Fibroblast of lung (primary cell): Measurements from ENCODE around the gene CCDC3. TPM values are rescaled to one million over a fixed set of nuclear protein-coding genes. Genes with fewer than 3 reads are reported as not detected.

ENCODE experiments used
- DNase-seq, 2 donors: peaks; one replicate each; pipeline versions ENCODE4 v3.0.0 to v3.0.0-alpha.2; 2010; ENCODE audit warnings: low read depth in 2 of 2
- H2AFZ ChIP-seq: 2 replicates; pipeline ENCODE4 v1.5.1; 2012; ENCODE audit warnings: low read length, control low read depth, inconsistent platforms
- H3K27ac ChIP-seq: 2 replicates; pipeline ENCODE4 v1.5.1; 2011; ENCODE audit warnings: low read length, control low read depth; ENCODE audit not compliant: insufficient read depth
- H3K27me3 ChIP-seq: 2 replicates; pipeline ENCODE4 v1.5.1; 2011; ENCODE audit warnings: mild to moderate bottlenecking, low read length; ENCODE audit not compliant: control insufficient read depth, insufficient read depth
- H3K36me3 ChIP-seq: 2 replicates; pipeline ENCODE4 v1.5.1; 2011; ENCODE audit warnings: low read length; ENCODE audit not compliant: control insufficient read depth, insufficient read depth
- H3K4me1 ChIP-seq: 2 replicates; pipeline ENCODE4 v1.5.1; 2011; ENCODE audit warnings: low read length; ENCODE audit not compliant: control insufficient read depth, insufficient read depth; ENCODE audit errors: extremely low read depth
- H3K4me2 ChIP-seq: 2 replicates; pipeline ENCODE4 v1.5.1; 2011; ENCODE audit warnings: low read length, control low read depth; ENCODE audit not compliant: insufficient read depth; ENCODE audit errors: extremely low read depth
- H3K4me3 ChIP-seq, 4 experiments: fragments of 200-600 bp in 1 of 4; sonication (generic) in 1 of 4; replicated peaks in 1 of 4; 2 replicates each; pipeline ENCODE4 v1.5.1; 2011 to 2016; ENCODE audit warnings: low read length in 4 of 4, low read depth in 3 of 4, mild to moderate bottlenecking in 3 of 4, control low read depth in 2 of 4, inconsistent platforms in 1 of 4, mixed read lengths in 1 of 4; ENCODE audit not compliant: insufficient read depth in 1 of 4; ENCODE audit errors: control extremely low read depth in 1 of 4
- H3K79me2 ChIP-seq: 2 replicates; pipeline ENCODE4 v1.5.1; 2012; ENCODE audit warnings: mild to moderate bottlenecking, low read length, inconsistent platforms; ENCODE audit not compliant: control insufficient read depth, insufficient read depth
- H3K9ac ChIP-seq: 2 replicates; pipeline ENCODE4 v1.5.1; 2011; ENCODE audit warnings: mild to moderate bottlenecking, low read length, control low read depth; ENCODE audit not compliant: insufficient read depth
- H3K9me3 ChIP-seq: 2 replicates; pipeline ENCODE4 v1.5.1; 2012; ENCODE audit warnings: low read depth, low read length; ENCODE audit not compliant: control insufficient read depth, insufficient read depth
- H4K20me1 ChIP-seq: 2 replicates; pipeline ENCODE4 v1.5.1; 2011; ENCODE audit warnings: low read length; ENCODE audit not compliant: control insufficient read depth, insufficient read depth; ENCODE audit errors: extremely low read depth
- EZH2 ChIP-seq: IDR thresholded peaks from 2 replicates; pipeline ENCODE4 v1.5.1; 2012; ENCODE audit warnings: low read length, control low read depth, mild to moderate bottlenecking; ENCODE audit errors: missing control alignments
- polyA plus RNA-seq, 2 donors: library from polyadenylated mRNA; depleted of rRNA in 1 of 2; stranded (reverse) in 1 of 2; unstranded in 1 of 2; fragments of >200 nt; gene quantifications; 2 replicates each; pipeline ENCODE4 v1.2.1, GENCODE V29; 2011 to 2012; ENCODE audit warnings: missing spikeins in 1 of 2
- total RNA-seq: library from RNA; depleted of rRNA; stranded (reverse); fragments of >200 nt; gene quantifications from 2 replicates; pipeline ENCODE4 v1.2.1, GENCODE V29; 2014
- TF ChIP-seq, protein P1 (sequence below), 2 donors: IDR thresholded peaks in 1 of 2; conservative IDR thresholded peaks in 1 of 2; 1 replicate in 1 of 2; 2 replicates in 1 of 2; pipeline ENCODE4 v1.5.1; 2011 to 2012; ENCODE audit warnings: low read length in 2 of 2, control low read depth in 1 of 2, inconsistent platforms in 1 of 2, low read depth in 1 of 2, mild to moderate bottlenecking in 1 of 2

Gene CCDC3
- total and polyA plus RNA-seq, 2 donors (not counting 1 experiment from before 2014, with no cell fraction given), result 0.33 to 0.65 TPM

DNA sequence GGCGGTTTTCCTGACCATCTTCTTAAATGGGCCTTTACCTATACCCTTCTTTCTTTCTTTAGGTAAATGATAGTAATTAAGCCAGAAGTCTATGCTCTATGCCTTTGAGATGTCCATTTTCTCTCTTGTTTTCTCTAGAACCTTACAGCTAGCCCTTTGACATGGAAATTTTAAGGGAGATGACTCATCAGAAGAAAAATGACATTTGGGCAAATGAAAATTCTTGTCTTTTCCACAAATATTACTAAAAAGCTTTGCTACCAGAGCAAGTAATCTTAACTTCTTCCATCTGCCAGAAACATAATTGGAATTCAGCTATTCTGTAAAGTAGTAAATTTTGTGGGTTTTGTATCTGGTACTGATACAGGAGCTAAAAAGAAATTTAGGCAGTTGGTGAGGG, 59.5 kb downstream of the CCDC3 start:
- Histone ChIP-seq H3K27ac (no peak overlapping the region), H3K4me1 (no peaks in the 10 kb centered on the region), H3K27me3 (no peaks in the 10 kb centered on the region), H3K9me3 (no peaks in the 10 kb centered on the region), H2AFZ (no peak overlapping the region), H3K9ac (no peak overlapping the region), H4K20me1 (no peaks in the 10 kb centered on the region), H3K4me2 (no peak overlapping the region), H3K79me2 (no peaks in the 10 kb centered on the region), H3K4me3 (no peak overlapping the region), H3K36me3 (no peaks in the 10 kb centered on the region)
- DNase-seq, result peak; percentile 25 to 54
- TF ChIP-seq EZH2, result no peak
- TF ChIP-seq, protein P1, sequence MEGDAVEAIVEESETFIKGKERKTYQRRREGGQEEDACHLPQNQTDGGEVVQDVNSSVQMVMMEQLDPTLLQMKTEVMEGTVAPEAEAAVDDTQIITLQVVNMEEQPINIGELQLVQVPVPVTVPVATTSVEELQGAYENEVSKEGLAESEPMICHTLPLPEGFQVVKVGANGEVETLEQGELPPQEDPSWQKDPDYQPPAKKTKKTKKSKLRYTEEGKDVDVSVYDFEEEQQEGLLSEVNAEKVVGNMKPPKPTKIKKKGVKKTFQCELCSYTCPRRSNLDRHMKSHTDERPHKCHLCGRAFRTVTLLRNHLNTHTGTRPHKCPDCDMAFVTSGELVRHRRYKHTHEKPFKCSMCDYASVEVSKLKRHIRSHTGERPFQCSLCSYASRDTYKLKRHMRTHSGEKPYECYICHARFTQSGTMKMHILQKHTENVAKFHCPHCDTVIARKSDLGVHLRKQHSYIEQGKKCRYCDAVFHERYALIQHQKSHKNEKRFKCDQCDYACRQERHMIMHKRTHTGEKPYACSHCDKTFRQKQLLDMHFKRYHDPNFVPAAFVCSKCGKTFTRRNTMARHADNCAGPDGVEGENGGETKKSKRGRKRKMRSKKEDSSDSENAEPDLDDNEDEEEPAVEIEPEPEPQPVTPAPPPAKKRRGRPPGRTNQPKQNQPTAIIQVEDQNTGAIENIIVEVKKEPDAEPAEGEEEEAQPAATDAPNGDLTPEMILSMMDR (conservative IDR thresholded peaks at IDR 0.05 in 1 of 2, IDR thresholded peaks at IDR 0.05 in 1 of 2; ENCODE audit: low read depth in 1 of 2, low read length in 2 of 2), result no peak

DNA sequence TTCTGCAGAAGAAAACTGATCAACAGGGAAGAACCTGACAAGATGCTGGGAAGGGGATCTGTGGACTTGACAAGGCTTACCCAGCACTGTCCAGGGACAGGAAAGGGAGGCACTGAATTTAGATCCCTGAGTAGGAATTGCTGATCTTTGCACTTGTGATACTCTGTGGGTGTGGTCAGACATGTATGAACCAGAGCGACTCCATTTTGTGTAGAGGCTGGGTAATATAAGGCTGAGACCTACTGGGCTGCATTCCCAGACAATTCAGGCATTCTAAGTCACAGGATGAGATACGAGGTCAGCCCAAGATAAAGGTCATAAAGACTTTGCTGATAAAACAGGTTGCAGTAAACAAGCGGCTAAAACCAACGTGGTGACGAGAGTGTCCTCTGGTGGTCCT, 60.7 kb downstream of the CCDC3 start:
- TF ChIP-seq, protein P1 (conservative IDR thresholded peaks at IDR 0.05 in 1 of 2, IDR thresholded peaks at IDR 0.05 in 1 of 2; ENCODE audit: low read depth in 1 of 2, low read length in 2 of 2), result no peak
- TF ChIP-seq EZH2, result no peak
- Histone ChIP-seq H3K9ac (no peak overlapping the region), H3K9me3 (no peaks in the 10 kb centered on the region), H2AFZ (no peak overlapping the region), H3K4me1 (no peaks in the 10 kb centered on the region), H3K27ac (no peak overlapping the region), H3K27me3 (no peaks in the 10 kb centered on the region), H3K36me3 (no peaks in the 10 kb centered on the region), H3K4me3 (no peak overlapping the region), H3K79me2 (no peaks in the 10 kb centered on the region), H4K20me1 (no peaks in the 10 kb centered on the region), H3K4me2 (no peak overlapping the region)
- DNase-seq, result no peak

DNA sequence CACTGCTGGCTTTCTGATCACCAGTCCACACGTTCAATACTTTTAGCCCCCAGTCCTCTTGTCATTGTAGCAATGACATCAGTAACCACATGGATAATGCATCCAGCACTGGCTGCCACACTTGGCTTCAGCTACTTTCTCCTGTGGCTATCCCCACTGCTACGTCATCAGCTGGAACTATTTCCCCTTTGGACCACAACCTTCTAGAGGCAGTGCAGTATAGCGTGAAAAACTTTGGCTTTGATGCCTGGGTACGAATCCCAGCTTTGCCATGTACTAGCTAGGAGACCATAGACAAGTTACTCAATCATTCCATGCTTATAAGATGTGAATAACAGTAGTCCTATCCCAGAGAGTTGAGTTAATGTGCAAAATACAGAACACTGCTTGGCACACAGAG, 63.2 kb downstream of the CCDC3 start:
- no peak for TF ChIP-seq EZH2
- TF ChIP-seq, protein P1 (conservative IDR thresholded peaks at IDR 0.05 in 1 of 2, IDR thresholded peaks at IDR 0.05 in 1 of 2; ENCODE audit: low read depth in 1 of 2, low read length in 2 of 2), result no peak

More for the DNA sequence above, 63.2 kb downstream of the CCDC3 start:
- Histone ChIP-seq H3K27me3 (no peaks in the 10 kb centered on the region), H3K79me2 (no peaks in the 10 kb centered on the region), H3K9me3 (no peaks in the 10 kb centered on the region), H4K20me1 (no peaks in the 10 kb centered on the region), H3K4me3 (no peak overlapping the region), H3K4me1 (no peaks in the 10 kb centered on the region), H3K9ac (no peak overlapping the region), H3K4me2 (no peak overlapping the region), H3K27ac (no peak overlapping the region), H3K36me3 (no peaks in the 10 kb centered on the region), H2AFZ (no peak overlapping the region)
- peak in 1 of 2 donors; percentile 48 for DNase-seq
